GM18508 (cell line): Measurements from ENCODE around the gene DDX11.
A peak's percentile ranks its signal among the peaks of the same experiment; 100 is the strongest.
"Not testable (repeated sequence)": the region's sequence is repeated elsewhere in the genome, so short reads cannot be mapped to it uniquely, and the experiment has no call there.

Source experiments
- ATAC-seq: cut with Tn5 transposase; IDR thresholded peaks from one replicate; pipeline ENCODE4 v1.9.1; 2021; ENCODE audit warnings: moderate number of reproducible peaks; ENCODE audit not compliant: insufficient read depth, unreplicated experiment

Gene DDX11

DNA sequence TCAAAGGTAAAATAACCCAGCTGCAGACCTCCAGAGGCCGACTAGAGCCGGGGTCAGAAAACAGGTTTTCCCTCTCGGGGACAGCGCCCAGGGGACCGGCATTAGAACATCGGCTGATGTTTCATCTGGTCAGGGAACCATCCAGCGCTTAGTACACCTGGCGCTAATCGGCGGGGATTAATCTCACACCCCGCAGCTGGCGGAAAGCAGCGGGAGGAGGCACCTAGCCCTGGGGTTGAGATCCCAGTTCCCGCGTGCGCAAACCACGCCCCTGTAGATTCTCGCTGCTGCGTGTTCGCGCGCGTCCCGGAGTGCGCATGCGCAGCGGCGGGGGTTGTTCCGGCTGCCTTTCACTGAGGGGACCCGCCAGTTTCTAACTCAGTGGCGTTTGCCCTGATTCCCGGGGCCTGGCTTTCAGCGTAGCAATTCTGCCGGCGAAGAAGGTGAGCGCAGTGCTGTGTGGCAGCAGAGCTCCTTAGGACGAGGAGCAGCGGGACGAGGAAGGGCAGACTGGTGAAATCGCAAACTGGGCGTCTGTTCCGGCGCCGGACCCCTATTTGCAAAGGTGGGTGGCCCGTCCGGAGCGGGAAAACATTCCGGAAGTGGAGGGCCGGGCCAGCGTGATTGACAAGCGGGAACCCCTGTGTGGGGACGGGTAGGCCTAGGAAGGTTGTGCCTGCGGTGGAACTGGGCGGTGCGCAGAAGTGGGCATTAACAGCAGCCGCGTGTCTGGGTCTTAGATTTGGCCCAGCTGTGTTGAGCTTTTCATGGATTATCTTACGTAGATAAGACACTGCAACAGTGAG lies at the start of gene DDX11:
TSS of gene DDX11 (plus strand) at position 334 of the 806 bp plus-strand sequence. CDS start 4,534 bp downstream, outside the sequence.
- peak; percentile 88 for ATAC-seq

DNA sequence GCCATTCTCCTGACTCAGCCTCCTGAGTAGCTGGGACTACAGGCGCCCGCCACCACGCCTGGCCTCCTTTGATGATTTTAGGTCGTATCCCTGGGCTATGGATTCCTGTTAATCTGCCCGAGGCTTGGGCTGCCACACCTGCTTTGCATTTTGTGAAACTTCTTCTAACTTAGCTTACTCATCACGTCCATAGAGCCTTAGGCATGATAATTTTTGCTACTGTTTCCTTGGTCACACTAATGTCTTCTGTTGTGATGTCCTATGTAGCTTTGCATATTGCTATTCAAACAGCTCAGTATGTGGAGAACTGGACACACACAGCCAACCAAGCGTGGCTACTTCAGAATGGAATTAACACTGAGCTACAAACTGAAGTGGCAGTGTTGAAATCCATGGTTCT lies 47.5 kb upstream of the DDX11 start:
- ATAC-seq: no peak

DNA sequence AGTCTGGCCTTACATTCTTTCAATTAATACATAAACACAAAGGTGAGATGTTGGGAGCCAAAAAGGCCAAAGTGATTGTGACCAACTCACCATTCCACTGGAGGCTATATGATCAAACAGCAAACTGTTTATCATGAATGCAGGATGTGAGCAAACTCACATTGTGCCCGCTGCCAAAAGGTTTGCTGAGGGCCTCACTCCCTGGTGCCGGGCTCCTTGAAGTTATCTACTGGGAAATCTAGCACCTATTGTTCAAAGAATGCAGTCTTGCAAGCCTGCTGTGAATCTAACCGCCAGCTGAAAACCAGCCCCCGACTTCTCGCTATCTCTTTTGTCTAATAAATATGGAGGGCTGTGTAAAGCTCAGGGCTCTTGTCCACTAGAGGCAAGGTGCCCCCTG lies 46.7 kb upstream of the DDX11 start:
- ATAC-seq: not testable (repeated sequence)

DNA sequence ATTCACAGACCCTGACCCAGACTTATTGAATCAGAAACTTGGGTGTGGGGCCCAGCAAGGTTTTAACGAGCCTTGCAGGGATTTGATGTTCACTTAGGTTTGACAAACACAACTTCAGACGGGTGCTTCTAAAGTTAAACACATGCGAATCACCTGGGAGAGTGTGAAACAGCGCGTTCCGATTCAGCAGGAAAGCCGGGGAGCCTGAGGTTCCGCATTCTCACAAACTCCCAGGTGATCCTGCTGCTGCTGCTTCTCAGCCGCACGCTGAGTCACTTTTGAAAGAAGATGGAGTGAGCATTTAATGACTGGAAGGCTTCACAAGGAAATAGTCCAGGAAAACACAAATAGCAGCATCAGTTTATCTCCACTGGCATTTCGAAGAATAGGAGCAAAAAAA lies 44.2 kb upstream of the DDX11 start:
- no peak for ATAC-seq

DNA sequence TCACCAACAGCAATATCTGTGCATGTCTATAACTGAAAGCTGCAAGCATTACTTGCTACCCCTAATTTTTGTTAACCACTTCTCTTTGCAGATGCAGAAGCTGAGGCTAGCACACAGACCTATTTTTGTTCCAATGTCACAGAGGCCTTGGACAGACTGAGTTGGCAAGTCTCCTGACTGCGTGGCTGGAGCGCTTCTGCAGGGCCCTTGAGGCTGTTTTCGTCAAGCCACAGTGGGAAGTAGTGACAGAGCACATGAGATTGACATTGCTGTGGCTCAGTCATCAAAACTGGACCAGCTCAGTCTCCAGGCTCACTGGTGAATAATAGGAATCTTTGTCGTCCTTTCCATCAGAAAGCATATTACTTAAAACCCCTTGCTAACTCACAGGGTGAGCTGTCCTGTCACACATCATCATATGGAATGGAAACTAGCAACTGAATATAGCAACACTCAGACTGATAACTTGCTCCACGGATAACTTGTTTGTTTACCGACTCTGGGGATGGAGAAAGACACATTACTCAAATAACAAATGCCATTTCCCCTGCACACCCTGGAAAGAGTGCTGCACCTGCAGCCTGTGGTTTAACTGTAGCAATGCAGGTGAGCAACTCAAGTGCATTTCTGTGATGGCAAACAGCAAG lies 43.6 kb upstream of the DDX11 start:
- no peak for ATAC-seq

DNA sequence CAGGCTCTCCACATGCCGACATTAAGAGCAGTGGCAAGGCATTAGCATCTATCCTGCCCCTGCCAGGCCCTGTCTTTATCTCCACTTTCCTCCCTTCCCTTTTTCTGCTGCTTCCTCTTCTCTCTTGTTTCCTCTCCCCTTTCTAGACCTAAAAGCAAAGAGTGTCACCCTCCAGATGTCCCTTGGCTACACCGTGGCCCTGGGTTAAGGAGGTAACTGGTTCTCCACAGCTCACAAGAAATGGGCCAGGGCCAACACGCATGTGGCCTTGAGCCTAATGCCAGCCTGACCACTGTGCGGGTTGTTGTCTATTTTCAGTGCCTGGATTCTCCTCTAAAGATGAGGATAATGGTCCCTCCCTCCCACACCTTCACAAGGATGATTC lies 41.7 kb upstream of the DDX11 start:
- ATAC-seq: no peak

DNA sequence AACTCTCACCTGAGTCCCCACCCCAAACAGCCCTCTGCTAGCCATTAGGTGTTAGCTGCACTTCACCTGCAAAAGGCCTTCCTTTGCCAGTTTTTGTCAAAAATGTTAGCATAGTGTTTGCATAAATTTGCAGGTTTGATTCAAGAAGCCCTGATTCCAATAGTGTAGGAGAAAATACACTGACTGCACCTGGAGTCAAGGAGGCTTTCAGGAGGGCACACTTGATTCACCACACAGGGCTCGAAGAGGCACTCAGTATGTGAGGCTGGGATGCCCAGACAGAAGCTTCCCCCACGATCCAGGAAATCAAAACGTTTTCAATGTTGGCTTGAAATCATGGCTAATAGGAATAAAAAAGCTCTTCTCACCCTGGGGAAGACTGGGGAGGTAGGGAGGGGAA lies 40.5 kb upstream of the DDX11 start:
- ATAC-seq: no peak

DNA sequence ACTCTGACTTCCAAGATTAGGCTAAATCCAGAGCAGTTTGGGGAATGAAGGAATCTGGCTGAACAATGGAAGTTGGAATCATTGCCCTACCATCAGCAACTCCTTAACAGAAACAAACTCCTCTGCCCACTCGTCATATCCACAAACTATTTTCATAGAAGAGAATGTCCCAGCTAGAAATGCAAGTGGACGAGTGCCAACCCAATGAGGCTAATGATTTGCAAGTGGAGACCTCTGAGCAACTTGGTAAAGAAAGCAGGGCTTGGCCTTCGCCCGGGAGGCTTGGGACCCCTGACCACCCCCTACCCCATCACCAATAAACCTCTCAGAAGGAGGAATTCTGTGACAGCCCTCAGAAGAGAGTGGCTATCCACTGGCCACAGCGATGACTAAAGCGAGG lies 40.0 kb upstream of the DDX11 start:
- no peak for ATAC-seq

DNA sequence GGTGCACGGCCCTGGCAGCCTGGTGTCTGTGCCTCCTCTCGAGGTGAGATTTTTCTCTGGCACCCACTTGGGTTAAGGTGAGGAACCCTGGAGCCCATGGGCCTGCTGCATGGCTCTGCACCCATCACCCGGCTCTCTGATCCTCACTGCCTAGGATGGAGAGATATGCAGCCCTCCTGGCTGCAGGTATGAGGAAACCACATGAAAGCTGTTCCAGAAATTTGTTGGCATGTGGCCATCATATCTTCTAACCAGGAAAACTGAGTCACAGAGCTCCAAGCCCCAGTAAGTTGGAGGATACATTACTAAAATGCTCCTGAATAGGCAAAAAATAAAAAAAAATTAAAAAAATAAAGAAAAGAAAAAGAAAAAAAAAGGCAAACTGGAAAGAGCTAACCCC lies 39.3 kb upstream of the DDX11 start:
- no peak for ATAC-seq

DNA sequence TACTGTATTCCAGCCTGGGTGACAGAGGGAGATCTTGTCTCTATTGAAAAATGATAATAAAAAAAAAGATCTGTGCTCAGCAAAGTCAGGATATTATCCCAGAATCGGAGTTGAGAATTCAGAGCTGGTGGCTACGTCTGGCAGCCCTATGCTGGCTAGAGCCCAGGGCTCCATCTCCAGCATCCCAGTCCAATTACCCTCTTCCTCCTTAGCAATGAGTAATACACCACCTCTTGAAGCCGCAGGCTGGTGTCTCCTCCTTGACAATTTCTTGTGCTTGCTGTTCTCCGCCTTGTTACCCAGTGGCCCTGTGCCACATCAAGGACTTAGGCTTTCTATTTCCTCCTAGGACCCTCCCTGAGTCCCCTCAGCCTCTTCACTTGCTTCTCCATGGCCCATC lies 38.4 kb upstream of the DDX11 start:
- ATAC-seq: no peak

DNA sequence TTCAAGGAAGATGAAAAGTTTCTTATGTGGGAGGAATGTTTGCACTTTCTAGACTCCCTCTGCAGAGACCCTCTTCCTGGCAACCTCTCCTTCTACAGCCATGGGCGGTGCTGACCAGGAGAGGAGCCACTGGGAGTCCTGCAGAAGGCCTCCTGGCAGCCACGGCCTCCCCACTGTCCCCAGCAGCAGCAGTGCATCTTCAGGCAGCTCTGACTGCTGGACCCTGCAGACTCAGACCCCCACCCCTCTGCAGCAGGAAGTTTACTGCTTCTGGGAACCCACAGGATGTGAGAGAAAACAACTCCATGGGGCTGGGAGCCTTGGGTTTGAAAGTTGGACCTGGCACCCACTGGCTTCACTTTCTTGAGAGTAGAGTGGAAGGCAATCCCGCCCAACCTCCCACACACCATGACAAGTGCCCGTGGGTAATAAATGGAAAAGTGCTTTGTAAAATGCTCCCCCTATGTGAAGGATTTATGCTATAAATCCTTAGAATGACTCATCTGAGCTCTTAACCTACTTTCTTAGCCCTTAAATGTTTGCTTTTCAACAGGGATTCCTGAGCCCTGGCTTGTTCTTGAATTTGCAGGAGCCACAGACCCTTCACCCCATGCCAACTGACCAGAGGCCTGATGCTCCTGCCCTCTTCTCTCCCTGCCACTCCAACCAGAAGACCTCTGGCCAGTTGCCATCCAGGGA lies 37.5 kb upstream of the DDX11 start:
- ATAC-seq: no peak

DNA sequence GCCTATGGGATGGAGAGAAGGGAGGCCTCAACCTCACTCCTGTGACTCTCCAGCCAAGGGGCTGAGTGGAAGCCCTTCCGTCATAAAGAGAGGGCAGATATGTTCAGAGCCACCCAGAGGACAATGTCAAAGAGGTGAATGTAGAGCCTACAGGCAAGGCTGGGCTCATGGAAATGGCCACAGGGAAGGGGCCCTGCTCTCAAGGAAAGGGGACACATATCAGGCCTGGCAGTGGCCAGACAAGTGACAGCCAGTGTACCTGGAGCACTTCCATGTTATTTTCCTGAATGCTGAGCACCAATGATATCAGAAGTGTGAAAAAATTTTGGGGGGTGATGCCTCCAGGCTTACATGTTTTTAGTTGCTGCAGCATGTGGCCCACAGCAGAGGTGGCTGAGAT lies 36.6 kb upstream of the DDX11 start:
- no peak for ATAC-seq

DNA sequence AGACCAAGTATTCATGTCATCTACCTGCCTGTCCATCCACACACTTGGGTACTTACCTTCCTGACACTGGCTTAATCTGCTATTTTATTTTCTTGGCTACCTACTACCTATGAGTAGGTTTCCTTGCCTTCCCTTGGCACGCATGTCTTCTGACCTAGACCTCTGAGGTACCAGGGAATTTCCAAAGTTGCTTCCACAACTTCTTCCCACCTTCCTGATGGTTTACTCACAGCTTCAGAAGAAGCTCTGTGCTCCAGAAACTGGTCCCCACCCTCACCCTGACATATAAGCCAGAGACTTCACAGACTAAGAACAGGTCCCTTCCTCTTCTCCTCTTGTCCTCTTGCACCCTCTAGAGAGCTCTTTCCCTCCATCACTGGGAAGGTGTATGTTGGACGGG lies 35.7 kb upstream of the DDX11 start:
- ATAC-seq: no peak

DNA sequence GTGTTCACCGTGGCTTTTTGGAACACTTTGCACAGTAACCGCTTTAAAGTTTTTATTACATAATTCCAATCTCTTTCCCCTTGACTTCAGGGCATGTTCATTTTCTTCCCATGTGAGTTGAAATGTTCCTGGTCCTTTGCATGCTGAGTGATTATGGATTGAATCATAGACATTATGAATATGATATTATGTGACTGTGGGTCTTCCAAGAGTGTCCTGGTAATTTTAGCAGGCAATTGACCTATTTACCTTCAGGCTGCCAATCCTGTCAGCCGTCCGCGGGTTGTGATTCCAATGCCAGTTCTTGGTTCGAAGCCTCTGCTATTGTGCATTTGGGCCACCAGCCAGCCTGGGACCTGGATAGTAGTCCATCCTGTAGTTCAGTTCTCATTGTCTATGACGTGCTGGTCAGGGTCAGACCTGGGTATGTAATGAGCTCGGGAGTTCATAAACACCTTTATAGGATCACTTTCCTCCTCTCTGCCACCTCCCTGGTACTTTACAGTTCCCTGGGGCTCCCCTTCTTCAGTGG lies 32.6 kb upstream of the DDX11 start:
- ATAC-seq: no peak

DNA sequence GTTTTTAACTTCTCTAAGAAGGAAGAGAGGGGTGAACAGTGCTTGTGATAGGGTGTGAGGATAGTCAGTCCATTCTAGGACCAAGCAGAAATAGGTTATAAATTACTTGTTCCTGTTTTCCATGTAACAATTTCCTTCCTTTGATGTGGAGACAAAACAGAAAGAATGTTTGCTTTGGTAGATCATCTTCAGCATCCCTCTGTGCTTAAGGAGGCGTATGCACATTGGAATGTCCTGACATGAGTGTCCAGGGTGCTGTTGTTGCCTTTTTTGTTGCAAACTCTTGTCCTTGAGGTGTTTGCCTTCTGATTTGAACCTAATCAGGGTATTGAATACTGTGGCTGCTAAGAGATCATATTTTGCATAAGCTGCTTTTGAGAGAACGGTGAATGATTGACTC lies 23.5 kb upstream of the DDX11 start:
- not testable (repeated sequence) for ATAC-seq

DNA sequence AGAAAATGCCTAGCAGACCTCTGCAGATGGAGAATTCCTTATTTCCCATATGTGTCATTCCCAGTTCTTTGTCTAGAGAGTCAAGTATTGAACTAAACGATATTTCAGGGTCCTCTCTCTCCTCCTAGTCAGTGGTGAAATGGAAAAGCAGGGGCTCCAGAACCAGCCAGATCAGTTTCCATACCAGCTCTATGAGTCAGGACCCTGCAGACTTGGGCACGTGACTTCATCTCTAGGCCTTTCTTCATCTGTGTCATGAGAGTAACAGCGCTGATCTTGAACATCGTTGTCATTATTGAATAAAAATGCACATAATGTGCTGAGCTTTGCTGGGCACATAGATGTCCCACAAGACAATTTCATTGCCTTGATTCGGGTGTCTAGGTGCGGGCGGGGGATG lies 23.1 kb upstream of the DDX11 start:
- ATAC-seq: not testable (repeated sequence)

DNA sequence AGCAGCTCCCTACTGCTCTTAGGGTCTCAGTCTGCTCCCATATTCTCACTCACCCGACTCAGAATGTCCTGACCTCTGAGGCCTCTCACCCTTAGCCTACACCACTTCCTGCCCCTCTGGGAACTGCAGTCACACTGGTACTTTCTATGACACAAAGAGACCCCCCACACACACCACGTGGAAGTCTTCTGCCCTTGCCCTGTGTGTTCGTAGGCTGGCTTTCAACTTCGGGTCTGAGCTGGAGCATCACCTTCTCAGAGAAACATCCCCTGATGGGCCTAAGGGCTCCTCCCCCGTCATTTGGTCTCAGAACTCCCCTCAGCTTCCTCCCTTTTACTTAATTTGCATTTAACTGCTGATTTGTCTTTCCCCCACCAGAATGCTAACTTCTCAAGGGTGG lies 22.0 kb upstream of the DDX11 start:
- peak; percentile 56 for ATAC-seq

DNA sequence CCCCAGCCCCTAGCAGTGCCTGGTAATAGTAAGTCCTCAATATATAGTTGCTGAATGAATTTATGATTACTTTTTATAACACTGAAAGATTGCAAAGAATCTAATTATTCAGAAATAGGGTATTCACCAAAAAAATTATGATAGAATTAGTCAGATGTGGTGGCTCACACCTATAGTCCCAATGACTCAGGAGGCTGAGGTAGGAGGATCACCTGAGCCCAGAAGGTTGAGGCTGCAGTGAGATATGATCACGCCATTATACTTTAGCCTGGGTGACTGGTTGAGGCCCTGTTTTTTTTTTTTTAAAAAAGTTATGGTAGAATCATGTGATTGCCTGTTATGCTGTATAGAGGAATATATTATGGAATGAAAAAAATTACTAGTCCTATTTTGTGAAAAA lies 21.5 kb upstream of the DDX11 start:
- not testable (repeated sequence) for ATAC-seq

DNA sequence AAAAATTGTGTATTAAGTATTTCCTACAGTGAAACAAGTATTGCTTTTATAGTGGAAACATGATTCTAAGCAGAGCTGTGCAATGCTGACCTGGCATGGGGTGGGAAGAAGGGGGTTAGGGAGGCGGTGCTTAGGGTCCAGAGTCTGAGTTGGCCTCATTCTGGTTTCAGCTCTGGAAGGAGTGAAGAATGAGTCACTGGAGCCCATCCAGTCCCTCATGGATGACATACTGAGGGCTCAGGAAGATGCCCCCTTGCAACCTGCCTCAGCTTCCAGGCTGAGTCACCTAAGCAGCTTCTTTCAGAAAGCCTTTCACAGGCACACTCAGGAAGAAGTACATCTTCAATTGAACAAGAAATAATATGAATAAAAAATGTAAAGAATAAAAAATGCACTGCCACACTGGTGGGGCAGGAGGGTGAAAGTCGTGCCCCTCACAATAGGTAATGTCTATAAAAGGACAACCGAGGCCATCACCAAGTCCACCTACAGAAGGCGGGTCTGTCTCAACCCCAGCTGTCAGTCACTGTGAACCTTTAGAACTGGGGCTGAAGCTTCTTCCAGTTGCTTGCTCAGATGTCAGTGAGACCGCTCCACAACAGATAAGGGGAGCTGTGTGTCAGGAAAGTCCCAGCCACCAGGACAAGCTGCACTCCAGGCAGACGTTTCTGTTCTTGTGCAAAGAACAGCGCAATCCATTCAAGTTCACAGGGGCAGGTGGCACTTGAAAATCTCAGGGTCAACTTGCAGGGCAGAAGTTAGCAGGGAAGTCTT lies 20.8 kb upstream of the DDX11 start:
- ATAC-seq: not testable (repeated sequence)

DNA sequence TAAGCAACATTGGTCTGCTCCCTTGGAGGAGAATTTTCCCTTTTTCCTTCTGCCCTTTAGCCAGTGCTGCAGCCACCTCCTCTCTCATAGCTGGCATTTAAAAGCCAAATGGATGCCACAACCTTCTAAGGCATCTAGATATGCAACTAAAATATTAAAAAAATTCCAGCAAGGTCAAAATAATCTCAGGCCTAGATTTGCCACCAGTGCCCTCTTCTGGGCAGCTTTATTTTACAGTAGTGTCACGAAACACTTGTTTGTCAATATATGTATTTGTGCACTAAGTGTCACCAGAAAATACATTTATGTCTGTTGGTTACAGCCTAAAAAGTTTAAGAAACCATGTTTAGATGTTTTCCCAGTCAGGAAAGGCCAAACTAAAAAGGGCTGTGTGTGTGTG lies 19.7 kb upstream of the DDX11 start:
- not testable (repeated sequence) for ATAC-seq
